GM20000 (cell line): ENCODE data around the gene LPP.

Experiments
- DNase-seq: peaks from one replicate; pipeline ENCODE4 v3.0.0; 2012; ENCODE audit warnings: low spot score
- TF ChIP-seq, protein P1 (sequence below): IDR thresholded peaks from 2 replicates; pipeline ENCODE4 v1.5.1; 2012; ENCODE audit warnings: mild to moderate bottlenecking, control low read depth; ENCODE audit errors: extremely low read depth, missing control alignments

LPP gene

DNA sequence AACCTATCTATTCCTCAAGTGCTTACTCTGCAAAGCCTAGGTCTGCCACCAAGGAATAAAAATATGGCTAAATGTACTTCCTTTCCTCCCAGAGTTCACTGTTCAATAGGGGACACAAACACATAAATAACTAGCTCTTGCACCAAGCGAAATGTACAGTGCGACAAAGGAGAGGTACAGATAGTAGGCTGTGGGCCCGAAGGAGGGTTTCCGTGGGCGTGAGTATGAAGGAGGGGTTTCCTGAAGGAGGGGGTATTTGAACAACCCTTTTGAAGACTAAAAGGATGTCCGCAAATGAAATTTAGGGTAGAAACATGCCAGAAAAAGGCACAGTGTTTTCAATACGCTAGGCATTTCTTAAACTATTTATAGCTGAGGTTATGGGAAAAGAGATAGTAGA lies 207.9 kb downstream of the LPP start:
- TF ChIP-seq, protein P1, sequence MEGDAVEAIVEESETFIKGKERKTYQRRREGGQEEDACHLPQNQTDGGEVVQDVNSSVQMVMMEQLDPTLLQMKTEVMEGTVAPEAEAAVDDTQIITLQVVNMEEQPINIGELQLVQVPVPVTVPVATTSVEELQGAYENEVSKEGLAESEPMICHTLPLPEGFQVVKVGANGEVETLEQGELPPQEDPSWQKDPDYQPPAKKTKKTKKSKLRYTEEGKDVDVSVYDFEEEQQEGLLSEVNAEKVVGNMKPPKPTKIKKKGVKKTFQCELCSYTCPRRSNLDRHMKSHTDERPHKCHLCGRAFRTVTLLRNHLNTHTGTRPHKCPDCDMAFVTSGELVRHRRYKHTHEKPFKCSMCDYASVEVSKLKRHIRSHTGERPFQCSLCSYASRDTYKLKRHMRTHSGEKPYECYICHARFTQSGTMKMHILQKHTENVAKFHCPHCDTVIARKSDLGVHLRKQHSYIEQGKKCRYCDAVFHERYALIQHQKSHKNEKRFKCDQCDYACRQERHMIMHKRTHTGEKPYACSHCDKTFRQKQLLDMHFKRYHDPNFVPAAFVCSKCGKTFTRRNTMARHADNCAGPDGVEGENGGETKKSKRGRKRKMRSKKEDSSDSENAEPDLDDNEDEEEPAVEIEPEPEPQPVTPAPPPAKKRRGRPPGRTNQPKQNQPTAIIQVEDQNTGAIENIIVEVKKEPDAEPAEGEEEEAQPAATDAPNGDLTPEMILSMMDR = no peak

GRCh38 chr3:188362405-188362831 lies 208.5 kb downstream of the LPP start:
- no peak for DNase-seq
- TF ChIP-seq, protein P1 = no peak

More for the DNA sequence above, 207.9 kb downstream of the LPP start:
- no peak for DNase-seq

DNA sequence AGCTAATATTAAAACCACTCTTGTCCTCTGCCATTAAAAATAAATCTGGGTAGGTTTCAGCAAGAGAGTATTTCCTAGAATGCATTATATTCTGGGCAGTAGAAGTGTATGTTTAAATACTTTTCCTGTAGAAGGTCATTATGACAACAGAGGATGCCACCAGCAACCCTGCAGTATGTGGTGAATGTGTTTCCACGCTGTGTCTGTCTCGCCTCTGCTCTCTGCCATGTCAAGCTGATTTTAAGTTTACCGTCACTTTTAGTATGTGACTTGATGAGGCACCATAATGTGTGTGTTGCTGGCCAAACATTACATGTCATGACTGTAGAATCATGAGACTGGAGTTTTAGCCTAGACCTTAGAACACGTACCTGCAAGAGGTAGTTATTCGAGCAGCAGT lies 211.2 kb downstream of the LPP start:
- DNase-seq = no peak
- TF ChIP-seq, protein P1 = no peak

DNA sequence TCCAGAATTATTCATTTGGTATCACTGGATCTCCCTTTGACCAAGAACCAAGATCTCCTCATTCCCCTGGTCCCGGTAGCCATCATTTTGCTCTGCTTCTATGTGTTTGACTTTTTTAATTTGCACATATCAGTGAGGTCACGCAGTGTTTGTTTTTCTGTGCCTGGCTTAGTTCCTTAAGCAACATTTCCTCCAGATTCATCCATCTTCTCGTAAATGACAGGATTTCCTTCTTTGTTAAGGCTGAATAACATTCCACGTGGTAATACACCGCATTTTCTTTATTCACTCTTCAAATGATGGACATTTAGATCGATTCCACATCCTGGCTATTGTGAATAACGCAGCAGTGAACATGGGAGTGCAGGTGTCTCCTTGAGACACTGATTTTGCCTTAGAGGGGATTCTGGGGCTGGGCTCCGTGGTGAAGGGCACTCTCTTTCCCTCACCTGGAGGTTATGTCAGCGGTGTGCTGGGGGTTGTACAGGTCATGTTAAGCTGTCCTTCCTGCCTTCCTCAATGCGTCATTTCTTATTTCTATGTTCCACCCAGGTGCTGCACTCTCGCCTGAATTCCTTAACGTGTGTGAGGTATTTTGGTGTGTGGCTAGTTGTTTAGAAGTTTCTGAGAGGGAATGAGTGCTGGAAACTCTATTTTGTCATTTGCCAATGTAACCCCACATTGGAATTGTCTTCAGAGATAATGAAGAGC lies 212.2 kb downstream of the LPP start:
- no peak for DNase-seq
- TF ChIP-seq, protein P1 = no peak

GRCh38 chr3:188367678-188368077 lies 213.7 kb downstream of the LPP start:
- DNase-seq = no peak
- TF ChIP-seq, protein P1 = no peak

DNA sequence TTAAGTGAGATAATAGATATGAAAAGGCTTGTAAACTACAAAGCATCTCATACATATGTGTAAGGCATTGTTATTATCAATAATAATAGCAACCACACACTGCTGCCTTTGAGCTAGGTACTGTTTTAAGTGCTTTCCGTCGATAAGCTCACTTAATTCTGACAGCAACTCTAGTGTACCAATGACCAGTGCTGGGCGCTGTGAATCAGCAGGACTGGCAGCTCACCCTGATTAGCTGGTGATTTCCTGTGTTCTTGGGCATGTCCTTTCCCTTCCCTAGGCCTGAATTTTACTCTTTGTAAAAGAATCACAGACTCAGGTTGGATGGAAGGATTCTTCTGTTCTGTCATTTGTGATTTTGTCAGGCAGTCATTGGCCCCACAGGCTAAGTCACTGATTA lies 215.6 kb downstream of the LPP start:
- DNase-seq = no peak
- TF ChIP-seq, protein P1 = no peak

DNA sequence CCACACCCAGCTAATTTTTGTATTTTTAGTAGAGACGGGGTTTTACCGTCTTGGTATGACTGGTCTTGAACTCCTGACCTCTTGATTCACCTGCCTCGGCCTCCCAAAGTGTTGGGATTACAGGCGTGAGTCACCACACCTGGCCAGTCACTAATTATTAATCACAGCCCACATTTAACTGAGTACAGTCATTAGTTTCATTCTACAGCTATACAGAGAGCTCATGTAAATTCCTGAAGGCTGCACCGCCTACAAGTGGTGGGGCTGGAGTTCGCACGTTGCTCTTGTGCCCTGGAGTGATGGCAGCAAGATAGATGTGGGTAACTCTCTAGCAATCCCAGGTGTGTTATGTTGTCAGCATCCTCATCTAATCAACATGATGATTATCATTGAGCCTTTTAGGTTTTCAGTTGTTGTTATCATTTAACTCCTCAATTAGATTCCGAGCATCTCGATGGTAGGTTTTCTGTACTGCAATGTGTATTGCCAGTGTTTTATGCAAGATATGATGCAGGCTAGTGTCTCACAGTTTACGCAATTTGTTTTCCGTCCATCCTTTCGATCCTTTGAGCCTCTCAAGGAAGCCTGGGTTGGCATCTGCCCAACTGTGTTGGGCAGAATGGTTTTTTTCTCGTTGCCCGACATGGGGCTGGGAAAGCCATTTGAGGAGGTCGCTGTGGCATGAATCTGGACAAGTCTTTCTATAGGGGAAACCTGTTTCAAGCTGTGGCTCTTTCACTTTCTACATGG lies 216.3 kb downstream of the LPP start:
- DNase-seq = no peak

More for the DNA sequence above, 216.3 kb downstream of the LPP start:
- TF ChIP-seq, protein P1 = no peak
